Activated CD8-positive, alpha-beta memory T cell treated with anti-CD3 and anti-CD28 coated beads, Interleukin-2, amount 10 ng/mL, durations not matched to agents 7 days and 5 days (primary cell): ENCODE data around the gene DUSP8. TPM values are rescaled to one million over a fixed set of nuclear protein-coding genes. Genes with fewer than 3 reads are reported as not detected.
"Not testable (repeated sequence)": the region's sequence is repeated elsewhere in the genome, so short reads cannot be mapped to it uniquely, and the experiment has no call there.

ENCODE experiments used
- ATAC-seq: fragments of 150-1000 bp; cut with Tn5 transposase; one replicate; pipeline ENCODE4 v1.10.0; 2021; ENCODE audit warnings: moderate library complexity
- CTCF ChIA-PET: fragments of 350-600 bp; sonication (Branson Sonifier 250); formaldehyde crosslinking; loops from one replicate; lab custom pipeline; 2021; ENCODE audit warnings: antibody characterized with exemption; lab: Charles Lee
- DNase-seq: peaks from one replicate; pipeline ENCODE4 v3.0.0-alpha.2; 2020
- H3K27ac Mint-ChIP-seq: one replicate; pipeline ENCODE4 v1.8.0; 2021; ENCODE audit warnings: mild to moderate bottlenecking, mixed read lengths
- H3K27me3 Mint-ChIP-seq: one replicate; pipeline ENCODE4 v1.8.0; 2021; ENCODE audit warnings: mixed read lengths
- H3K36me3 Mint-ChIP-seq: one replicate; pipeline ENCODE4 v1.8.0; 2021; ENCODE audit warnings: mild to moderate bottlenecking, mixed read lengths
- H3K4me1 Mint-ChIP-seq: one replicate; pipeline ENCODE4 v1.8.0; 2021; ENCODE audit warnings: mixed read lengths
- H3K4me3 Mint-ChIP-seq: one replicate; pipeline ENCODE4 v1.8.0; 2021; ENCODE audit warnings: mild to moderate bottlenecking, moderate library complexity, mixed read lengths
- H3K9me3 Mint-ChIP-seq: one replicate; pipeline ENCODE4 v1.8.0; 2022; ENCODE audit warnings: low read depth, mixed read lengths
- total RNA-seq, 2 experiments: library from RNA; stranded (reverse); gene quantifications; one replicate each; pipeline ENCODE4 v1.2.3, GENCODE V29; 2021

The DUSP8 gene, protein sequence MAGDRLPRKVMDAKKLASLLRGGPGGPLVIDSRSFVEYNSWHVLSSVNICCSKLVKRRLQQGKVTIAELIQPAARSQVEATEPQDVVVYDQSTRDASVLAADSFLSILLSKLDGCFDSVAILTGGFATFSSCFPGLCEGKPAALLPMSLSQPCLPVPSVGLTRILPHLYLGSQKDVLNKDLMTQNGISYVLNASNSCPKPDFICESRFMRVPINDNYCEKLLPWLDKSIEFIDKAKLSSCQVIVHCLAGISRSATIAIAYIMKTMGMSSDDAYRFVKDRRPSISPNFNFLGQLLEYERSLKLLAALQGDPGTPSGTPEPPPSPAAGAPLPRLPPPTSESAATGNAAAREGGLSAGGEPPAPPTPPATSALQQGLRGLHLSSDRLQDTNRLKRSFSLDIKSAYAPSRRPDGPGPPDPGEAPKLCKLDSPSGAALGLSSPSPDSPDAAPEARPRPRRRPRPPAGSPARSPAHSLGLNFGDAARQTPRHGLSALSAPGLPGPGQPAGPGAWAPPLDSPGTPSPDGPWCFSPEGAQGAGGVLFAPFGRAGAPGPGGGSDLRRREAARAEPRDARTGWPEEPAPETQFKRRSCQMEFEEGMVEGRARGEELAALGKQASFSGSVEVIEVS
- total RNA-seq = 1 to 10 TPM in 1 of 2 experiments, under 1 TPM in 1; 0.50 to 1.1 TPM

DNA sequence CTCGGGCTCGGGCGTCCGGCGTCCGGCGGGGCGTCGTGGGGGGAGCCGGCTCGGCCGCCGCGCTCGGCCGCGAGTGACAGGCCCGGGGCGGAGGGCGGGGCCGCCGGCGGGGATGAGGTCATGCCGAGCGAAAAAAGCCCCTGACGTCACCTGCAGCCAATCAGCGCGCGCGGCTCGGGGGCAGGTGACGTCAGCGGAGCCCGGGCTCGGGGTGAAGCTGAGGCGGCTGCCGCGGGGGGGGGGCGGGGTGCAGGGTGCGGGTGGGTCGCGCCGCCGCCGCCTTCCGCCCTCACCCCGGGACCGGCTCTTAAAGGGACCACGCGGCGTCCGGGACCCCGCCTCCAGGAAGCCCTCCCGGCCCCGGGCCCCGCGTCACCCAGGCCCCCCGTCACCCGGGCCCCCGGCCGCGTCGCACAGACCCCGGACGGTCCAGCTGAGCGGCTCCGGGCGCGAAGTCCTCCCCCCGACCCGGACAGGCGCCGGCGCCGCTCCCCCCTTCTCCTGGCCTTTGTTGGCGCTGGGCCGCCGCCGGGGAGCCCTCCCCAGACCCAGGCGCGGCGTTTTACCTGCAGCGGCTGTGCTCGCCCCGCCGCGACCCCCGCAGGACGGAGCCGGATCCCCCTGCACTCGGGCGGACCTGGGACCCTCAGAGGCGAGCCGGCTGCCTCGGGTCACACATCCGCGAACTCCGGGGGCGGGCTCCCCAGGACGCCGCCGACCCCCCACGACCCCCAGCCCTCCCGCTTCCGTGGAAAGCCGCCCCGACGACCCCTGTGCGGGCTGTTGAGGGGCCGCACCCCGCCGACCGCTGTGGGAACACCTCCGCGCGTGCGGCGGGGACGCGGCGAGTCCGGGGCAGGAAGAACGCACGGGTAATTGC lies at the start of gene DUSP8:
TSS of gene DUSP8 (minus strand) at position 75 of the 880 bp plus-strand sequence. CDS start 6,445 bp downstream, outside the sequence.
- Mint-ChIP-seq H3K4me3 (no peak within 1 kb of the TSS), H3K27ac (no peak within 1 kb of the TSS)

DNA sequence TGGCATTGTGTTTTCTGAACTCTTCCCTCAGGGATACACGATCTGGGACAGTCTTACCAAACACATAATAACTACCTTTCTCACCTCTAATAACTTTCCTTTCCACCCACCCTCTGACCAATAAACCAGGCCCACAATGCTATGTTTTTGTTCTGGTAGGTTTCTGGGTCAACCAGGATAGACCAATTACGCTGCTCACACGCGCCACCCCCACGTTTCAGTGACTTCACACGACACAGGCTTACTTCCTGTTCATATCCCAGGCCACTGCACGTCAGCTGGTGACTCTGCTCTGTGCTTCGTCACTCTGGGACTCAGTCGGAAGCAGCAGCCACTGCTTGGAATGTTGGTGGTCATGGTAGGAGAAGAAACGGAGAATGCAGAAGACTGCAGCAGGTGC lies 47.4 kb upstream of the DUSP8 start:
- Mint-ChIP-seq H3K27me3 (peaks cover 19% of the 10 kb centered on the region), H3K27ac (no peak overlapping the region), H3K4me1 (peaks cover 5% of the 10 kb centered on the region), H3K36me3 (no peaks in the 10 kb centered on the region), H3K4me3 (no peak overlapping the region), H3K9me3 (no peaks in the 10 kb centered on the region)
- DNase-seq = no peak
- peak; percentile 49 for ATAC-seq
- CTCF ChIA-PET = interaction anchor here (0.6 to 1.3 kb wide), 4 partner anchors 9 to 45 kb away, joined by 3 to 5 read pairs (median 4); partner anchors contain the start of gene KRTAP5-5

More for the DNA sequence above, at the start of gene DUSP8:
- H3K9me3 Mint-ChIP-seq = no peaks in the 10 kb centered on the region
- peak; percentile 82 for ATAC-seq
- H3K4me1 Mint-ChIP-seq = peaks cover 8% of the 10 kb centered on the region
- DNase-seq = peak; percentile 91
- CTCF ChIA-PET = interaction anchor here (1.1 to 3.0 kb wide), 4 partner anchors 22 to 80 kb away, joined by 3 to 64 read pairs (median 4); no protein-coding TSS in a partner anchor
- H3K27me3 Mint-ChIP-seq = peaks cover 27% of the 10 kb centered on the region
- no peaks in the 10 kb centered on the region for H3K36me3 Mint-ChIP-seq

DNA sequence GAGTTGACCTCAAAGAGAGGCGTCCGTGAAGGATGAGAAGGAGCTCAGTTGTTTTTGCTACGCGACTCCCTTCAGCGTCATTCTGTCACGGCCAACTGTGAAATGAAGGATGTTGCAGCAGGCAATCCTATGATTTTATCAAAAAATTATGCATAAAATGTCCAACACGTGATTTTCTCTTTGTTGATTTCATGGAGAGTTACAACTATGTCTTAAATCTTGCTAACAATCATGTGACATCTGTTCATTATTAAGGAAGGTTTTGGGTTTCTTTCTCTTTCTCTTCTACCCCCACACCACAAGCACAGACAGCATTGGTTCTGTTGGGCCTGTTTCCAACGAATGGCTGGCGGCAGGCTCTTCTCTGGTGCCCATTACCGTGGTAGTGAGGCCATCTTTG lies 46.2 kb upstream of the DUSP8 start:
- no peak overlapping the region for H3K4me3 Mint-ChIP-seq
- DNase-seq = no peak
- no peak overlapping the region for H3K27ac Mint-ChIP-seq

DNA sequence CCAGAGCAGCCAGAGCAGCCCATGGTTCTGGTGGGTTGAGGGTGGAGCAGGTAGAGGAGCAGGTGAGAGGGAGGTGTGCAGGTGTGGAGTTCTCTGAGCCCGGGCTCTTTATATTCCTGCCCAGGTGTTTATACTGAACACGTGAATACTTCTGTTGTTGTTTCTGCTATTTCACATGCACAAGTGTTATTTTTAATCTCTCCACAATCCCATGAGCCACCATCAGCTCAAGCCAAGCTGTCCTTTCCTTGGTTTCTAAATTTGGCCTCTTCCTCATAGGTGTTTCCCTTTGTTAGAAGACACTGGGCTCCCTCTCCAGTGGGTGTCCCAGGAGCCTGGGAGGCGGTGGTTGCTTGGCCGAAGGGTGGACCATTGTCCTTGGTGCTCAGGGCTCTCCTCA lies 36.3 kb upstream of the DUSP8 start, which contains the start of gene KRTAP5-3:
TSS of gene KRTAP5-3 (minus strand) at position 101 of the 400 bp plus-strand sequence. CDS start at position 23, 78 bp downstream.
- Mint-ChIP-seq H3K27ac (no peak within 1 kb of the TSS), H3K4me1 (peaks cover 7% of the 10 kb centered on the region), H3K36me3 (no peaks in the 10 kb centered on the region), H3K9me3 (no peaks in the 10 kb centered on the region), H3K27me3 (peaks cover 24% of the 10 kb centered on the region), H3K4me3 (no peak within 1 kb of the TSS)
- DNase-seq (no peak), ATAC-seq (no peak)
- CTCF ChIA-PET = interaction anchor here (1.5 kb wide), 1 partner anchor 13 kb away, joined by 8 read pairs; no protein-coding TSS in a partner anchor

More for the DNA sequence above, 46.2 kb upstream of the DUSP8 start:
- Mint-ChIP-seq H3K36me3 (no peaks in the 10 kb centered on the region), H3K27me3 (peaks cover 19% of the 10 kb centered on the region), H3K9me3 (no peaks in the 10 kb centered on the region), H3K4me1 (peaks cover 5% of the 10 kb centered on the region)
- CTCF ChIA-PET = interaction anchor here (1.9 to 2.2 kb wide), 2 partner anchors 12 to 23 kb away, joined by 7 read pairs; no protein-coding TSS in a partner anchor
- ATAC-seq = no peak

DNA sequence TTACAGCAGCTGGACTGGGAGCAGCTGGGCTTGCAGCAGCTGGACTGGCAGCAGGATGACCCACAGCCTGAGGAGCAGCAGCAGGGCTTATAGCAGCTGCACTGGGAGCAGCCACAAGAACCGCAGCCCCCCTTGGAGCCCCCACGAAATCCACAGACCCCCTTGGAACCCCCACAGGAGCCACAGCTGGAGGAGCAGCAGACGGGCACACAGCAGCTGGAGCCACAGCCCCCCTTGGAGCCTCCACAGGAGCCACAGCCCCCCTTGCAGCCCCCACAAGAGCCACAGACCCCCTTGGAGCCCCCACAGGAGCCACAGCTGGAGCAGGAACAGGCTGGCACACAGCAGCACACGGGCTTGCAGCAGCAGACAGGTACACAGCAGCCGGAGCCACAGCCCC lies 35.8 kb upstream of the DUSP8 start:
- not testable (repeated sequence) for H3K36me3 Mint-ChIP-seq, H3K4me1 Mint-ChIP-seq, DNase-seq, H3K9me3 Mint-ChIP-seq, H3K27ac Mint-ChIP-seq, H3K4me3 Mint-ChIP-seq, ATAC-seq
- peaks cover 28% of the 10 kb centered on the region for H3K27me3 Mint-ChIP-seq
- CTCF ChIA-PET = interaction anchor here (1.5 kb wide), 1 partner anchor 13 kb away, joined by 8 read pairs; no protein-coding TSS in a partner anchor

DNA sequence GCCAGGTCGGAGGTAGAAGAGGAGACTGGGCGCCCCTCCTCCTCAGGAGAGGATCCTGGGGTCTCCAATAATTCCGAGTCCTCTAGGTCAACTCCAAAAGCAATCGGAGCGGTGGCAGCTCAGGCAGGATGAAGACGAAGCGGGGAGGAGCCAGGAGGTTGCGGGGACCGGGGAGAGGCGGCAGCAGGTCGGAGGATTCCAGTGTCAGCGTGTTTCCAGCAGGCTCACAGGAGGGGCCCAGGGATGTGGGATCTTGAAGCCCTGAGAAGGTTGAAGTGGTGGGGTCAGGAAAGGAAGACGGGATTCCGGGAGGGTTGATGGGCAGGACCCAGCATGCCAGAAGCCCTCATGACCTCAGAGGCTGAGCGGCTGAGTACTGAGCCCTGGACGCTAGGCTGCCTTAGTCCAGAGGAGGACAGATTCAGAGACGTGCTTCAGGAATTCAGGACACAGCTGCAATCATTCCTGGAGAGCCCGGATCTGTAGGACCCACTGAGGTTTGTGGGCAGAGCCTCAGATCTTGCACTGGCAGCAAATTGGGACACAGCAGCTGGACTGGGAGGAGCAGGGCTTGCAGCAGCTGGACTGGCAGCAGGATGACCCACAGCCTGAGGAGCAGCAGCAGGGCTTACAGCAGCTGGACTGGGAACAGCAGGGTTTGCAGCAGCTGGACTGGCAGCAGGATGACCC lies 35.2 kb upstream of the DUSP8 start:
- not testable (repeated sequence) for H3K4me1 Mint-ChIP-seq, H3K36me3 Mint-ChIP-seq, ATAC-seq, H3K27ac Mint-ChIP-seq, DNase-seq, H3K9me3 Mint-ChIP-seq, H3K4me3 Mint-ChIP-seq
- CTCF ChIA-PET = interaction anchor here (1.5 kb wide), 1 partner anchor 12 kb away, joined by 8 read pairs; no protein-coding TSS in a partner anchor
- H3K27me3 Mint-ChIP-seq = peaks cover 32% of the 10 kb centered on the region

DNA sequence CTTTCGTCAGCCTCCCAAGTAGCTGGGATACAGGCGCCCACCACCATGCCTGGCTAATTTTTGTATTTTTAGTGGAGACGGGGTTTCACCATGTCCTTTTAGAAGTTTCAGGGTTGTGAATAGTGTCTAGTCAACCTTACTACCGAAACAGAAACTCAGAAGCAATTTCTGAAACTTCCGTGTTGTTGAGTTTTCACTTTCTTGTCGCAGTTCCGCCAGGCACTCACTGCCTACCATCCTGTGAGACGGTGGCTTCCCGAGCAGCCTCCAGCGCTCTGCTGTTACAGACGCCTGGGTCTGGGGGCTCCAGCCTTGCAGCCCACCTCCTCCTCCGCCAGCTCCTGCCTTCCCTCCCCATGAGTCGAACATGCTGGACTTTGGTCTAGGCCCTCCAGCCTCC lies 33.9 kb upstream of the DUSP8 start:
- peak; percentile 59 for DNase-seq
- peaks cover 44% of the 10 kb centered on the region for H3K27me3 Mint-ChIP-seq
- H3K4me3 Mint-ChIP-seq = peak overlapping the region; percentile 56
- ATAC-seq = peak; percentile 80
- not testable (repeated sequence) for H3K4me1 Mint-ChIP-seq, H3K36me3 Mint-ChIP-seq, H3K9me3 Mint-ChIP-seq
- H3K27ac Mint-ChIP-seq = peak overlapping the region; percentile 55
- CTCF ChIA-PET = interaction anchor here (0.9 to 1.5 kb wide), 6 partner anchors 9 to 47 kb away, joined by 3 to 6 read pairs (median 4); no protein-coding TSS in a partner anchor

DNA sequence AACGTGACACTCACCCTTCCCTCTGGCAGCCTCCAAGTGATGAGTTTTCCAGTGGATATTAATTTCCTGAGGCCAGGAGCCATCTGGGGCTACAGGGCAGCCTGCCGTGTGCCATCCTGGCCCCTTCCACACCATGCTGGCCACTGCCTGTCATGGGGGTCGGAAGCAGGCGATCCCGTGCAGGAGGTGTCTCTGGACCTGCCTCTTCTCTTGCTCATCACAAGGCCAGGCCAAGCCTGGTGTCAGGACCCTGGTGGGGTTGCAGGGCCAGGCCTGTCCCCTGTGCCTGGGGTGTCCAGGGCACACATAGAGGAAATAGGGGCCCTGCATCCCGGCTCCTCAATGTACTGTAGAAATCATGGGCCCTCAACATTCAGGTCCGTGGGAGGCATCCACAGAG lies 32.6 kb upstream of the DUSP8 start:
- H3K9me3 Mint-ChIP-seq = no peaks in the 10 kb centered on the region
- no peak overlapping the region for H3K27ac Mint-ChIP-seq
- DNase-seq (no peak), ATAC-seq (no peak)
- peaks cover 7% of the 10 kb centered on the region for H3K4me1 Mint-ChIP-seq
- H3K27me3 Mint-ChIP-seq = peaks cover 47% of the 10 kb centered on the region
- CTCF ChIA-PET = interaction anchor here (0.9 to 1.5 kb wide), 5 partner anchors 10 to 48 kb away, joined by 3 to 6 read pairs (median 4); no protein-coding TSS in a partner anchor
- no peaks in the 10 kb centered on the region for H3K36me3 Mint-ChIP-seq
- no peak overlapping the region for H3K4me3 Mint-ChIP-seq

DNA sequence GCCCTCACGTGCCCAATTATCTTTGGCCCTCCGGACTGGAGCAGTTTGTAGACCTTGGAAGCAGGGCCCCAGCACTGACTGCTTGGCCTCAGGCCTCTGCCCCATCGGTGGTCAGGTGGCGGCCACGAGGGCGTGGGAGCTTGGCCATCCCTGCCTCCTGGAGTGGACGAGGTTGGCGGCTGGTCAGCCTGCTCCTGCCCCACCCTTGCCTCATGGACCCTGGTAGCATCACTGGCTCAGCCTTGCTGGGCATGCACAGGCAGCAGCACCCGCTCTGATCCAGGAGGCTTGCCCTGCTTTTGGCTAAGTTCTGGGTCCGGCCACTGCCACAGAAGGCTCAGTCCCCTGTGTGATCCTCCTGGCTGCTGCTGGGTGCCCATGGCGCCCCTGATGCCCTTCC lies 32.1 kb upstream of the DUSP8 start:
- Mint-ChIP-seq H3K4me1 (peaks cover 7% of the 10 kb centered on the region), H3K4me3 (no peak overlapping the region), H3K36me3 (no peaks in the 10 kb centered on the region), H3K9me3 (no peaks in the 10 kb centered on the region), H3K27ac (no peak overlapping the region), H3K27me3 (peaks cover 52% of the 10 kb centered on the region)
- DNase-seq (no peak), ATAC-seq (no peak)
- CTCF ChIA-PET = no interaction called here

DNA sequence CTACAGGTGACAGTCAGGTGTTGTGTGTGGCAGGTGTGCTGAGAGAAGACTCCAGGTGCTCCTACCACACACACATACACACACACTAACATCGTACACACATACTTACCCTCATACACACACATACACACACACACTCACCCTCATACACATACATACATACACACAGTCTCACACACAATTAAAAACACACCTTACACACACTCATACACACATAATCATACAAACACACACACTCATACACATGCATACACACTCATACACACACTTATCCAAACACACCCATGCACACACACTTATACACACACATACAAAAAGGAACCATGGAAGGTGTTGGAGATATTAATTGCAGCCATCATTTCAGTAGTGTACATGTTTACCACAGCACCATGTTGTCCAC lies 31.6 kb upstream of the DUSP8 start:
- no peak overlapping the region for H3K4me3 Mint-ChIP-seq
- peaks cover 56% of the 10 kb centered on the region for H3K27me3 Mint-ChIP-seq
- H3K36me3 Mint-ChIP-seq = no peaks in the 10 kb centered on the region
- no peak overlapping the region for H3K27ac Mint-ChIP-seq
- H3K9me3 Mint-ChIP-seq = no peaks in the 10 kb centered on the region
- ATAC-seq (no peak), DNase-seq (no peak)
- H3K4me1 Mint-ChIP-seq = peaks cover 7% of the 10 kb centered on the region
- CTCF ChIA-PET = interaction anchor here (0.7 kb wide), 1 partner anchor 29 kb away, joined by 3 read pairs; no protein-coding TSS in a partner anchor

DNA sequence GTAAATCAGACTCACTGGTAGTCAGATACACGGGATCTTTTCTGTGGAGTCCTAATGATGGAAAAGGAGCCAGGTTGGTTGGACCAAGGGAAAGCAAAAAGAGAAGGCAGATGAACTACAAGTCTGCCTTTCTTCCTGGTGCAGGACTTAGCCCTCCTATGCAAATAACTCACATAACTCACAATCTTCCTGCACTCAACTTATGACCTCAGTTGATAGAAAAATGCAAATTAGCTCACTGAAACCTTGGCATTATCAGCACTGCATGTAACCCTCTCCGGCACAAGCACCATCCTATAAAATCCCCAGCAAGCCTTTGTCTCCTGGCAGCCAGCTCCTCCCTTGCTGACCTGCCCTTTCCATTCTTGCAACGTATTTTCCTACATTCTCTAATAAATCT lies 29.6 kb upstream of the DUSP8 start:
- not testable (repeated sequence) for H3K9me3 Mint-ChIP-seq, H3K27ac Mint-ChIP-seq

DNA sequence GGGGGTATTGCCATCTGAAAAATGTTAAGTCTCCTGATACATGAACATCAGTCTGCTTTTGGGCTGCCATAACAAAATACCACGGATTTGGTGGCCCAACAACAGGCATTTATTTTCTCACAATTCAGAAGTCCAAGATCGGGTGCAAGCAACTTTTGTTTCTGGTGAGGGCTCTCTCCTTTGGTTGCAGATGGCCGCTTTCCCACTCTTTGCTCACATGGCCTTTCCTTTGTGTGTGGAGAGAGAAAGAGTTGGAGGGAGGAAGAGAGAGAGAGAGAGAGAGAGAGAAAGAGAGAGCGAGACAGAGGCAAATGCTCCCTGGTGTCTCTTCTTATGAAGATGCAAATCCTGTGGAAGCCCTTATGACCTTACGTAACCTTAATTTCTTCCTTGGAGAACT lies 28.6 kb upstream of the DUSP8 start:
- no peak for DNase-seq
- CTCF ChIA-PET = interaction anchor here (1.3 kb wide), 1 partner anchor 26 kb away, joined by 4 read pairs; no protein-coding TSS in a partner anchor
- Mint-ChIP-seq H3K27me3 (peaks cover 66% of the 10 kb centered on the region), H3K27ac (no peak overlapping the region), H3K36me3 (no peaks in the 10 kb centered on the region), H3K4me3 (no peak overlapping the region), H3K9me3 (no peaks in the 10 kb centered on the region), H3K4me1 (no peaks in the 10 kb centered on the region)
- ATAC-seq = no peak

More for the DNA sequence above, 29.6 kb upstream of the DUSP8 start:
- DNase-seq, H3K36me3 Mint-ChIP-seq, H3K4me3 Mint-ChIP-seq, H3K4me1 Mint-ChIP-seq, CTCF ChIA-PET, ATAC-seq: not testable (repeated sequence)
- H3K27me3 Mint-ChIP-seq = peaks cover 61% of the 10 kb centered on the region
